OCI-LY7 (cell line): ENCODE data around the gene GARRE1.

Experiments
- EZH2phosphoT487 ChIP-seq: fragments of 200-600 bp; sonication (generic); IDR thresholded peaks from 2 replicates; pipeline ENCODE4 v1.6.1; 2018; ENCODE audit warnings: low read depth, borderline replicate concordance, mild to moderate bottlenecking, mixed run types, antibody characterized with exemption, low read length, moderate library complexity, mixed read lengths
- TF ChIP-seq, protein P1 (sequence below): fragments of 200-600 bp; sonication (generic); conservative IDR thresholded peaks from 2 replicates; pipeline ENCODE4 v1.5.1; 2014; ENCODE audit warnings: mild to moderate bottlenecking, antibody characterized with exemption, low read length, moderate library complexity, mixed read lengths

DNA sequence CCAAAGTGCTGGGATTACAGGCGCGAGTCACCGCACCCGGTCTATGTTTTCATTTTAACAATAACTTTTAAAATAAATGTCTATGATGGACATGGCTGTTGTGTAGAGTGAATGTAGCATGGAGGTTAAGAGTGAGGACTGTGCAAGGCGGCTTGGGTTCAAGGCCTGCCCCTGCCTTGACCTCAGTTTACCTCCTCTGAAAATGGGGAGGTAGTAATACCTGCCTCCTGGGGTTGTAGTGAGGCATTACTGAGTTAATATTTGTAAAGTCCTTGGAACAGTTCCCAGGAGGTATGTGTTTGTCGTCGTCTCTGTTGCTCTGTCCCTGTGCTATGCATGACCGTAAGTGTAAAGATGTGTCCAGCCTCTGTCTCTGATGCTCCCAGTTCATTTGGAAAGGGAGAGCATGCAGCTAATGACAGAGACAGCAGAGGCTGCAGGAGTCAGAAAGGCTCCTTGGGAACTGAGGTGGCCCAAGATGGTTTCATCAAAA is 9.4 kb downstream of the GARRE1 start:
- TF ChIP-seq, protein P1, sequence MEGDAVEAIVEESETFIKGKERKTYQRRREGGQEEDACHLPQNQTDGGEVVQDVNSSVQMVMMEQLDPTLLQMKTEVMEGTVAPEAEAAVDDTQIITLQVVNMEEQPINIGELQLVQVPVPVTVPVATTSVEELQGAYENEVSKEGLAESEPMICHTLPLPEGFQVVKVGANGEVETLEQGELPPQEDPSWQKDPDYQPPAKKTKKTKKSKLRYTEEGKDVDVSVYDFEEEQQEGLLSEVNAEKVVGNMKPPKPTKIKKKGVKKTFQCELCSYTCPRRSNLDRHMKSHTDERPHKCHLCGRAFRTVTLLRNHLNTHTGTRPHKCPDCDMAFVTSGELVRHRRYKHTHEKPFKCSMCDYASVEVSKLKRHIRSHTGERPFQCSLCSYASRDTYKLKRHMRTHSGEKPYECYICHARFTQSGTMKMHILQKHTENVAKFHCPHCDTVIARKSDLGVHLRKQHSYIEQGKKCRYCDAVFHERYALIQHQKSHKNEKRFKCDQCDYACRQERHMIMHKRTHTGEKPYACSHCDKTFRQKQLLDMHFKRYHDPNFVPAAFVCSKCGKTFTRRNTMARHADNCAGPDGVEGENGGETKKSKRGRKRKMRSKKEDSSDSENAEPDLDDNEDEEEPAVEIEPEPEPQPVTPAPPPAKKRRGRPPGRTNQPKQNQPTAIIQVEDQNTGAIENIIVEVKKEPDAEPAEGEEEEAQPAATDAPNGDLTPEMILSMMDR = no peak
- no peak for TF ChIP-seq EZH2phosphoT487
